Measurements from ENCODE around the gene ARID5A. TPM values are rescaled to one million over a fixed set of nuclear protein-coding genes. Genes with fewer than 3 reads are reported as not detected.

ARID5A gene
- total and polyA plus RNA-seq, 2 of the 13 experiments (the other 11 are each of a cell fraction or from before 2014, with no cell fraction given): 6.0 to 9.5 TPM

DNA sequence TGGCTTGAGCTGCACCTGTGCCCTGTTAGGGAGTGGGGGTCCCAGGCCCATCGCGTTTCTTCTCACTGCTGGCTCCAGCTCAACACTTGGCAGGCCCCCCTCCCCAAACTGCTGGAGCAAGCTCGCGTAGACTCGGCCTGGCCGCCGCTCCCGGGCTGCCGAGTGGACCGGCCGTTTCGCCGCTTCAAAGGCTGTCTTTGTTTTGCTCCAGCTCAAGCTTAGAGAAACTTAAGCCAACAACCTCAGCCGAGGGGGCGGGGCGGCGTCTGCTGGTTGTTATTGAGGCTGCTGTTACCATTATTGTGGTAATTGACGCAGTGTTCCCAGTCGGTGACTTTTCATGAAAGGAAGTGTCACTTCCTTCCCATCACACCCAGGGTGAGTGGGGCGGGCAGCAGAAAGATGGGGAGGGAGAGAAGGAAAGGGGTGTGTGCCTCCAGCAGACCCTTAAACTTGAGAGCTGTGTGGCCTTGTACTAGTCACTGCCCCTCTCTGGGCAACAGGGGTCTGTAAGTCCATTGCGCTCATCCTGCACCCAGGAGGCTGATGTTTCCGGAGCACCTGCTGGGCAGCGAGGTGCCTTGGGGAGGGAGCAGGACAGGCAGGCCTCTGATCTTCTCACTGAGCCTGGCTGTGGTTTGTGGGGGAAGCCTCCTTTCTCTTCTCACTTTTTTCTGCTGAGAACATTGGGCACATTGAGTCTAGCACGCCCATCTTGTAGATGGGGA is 2.1 kb downstream of the ARID5A start (continued):
- TF ChIP-seq ZNF550 (CRISPR knock-in tag; IDR thresholded peaks at IDR 0.05; ENCODE audit: borderline replicate concordance) (no peak), ZNF430 (CRISPR knock-in tag; IDR thresholded peaks at IDR 0.05) (no peak), IRF9 (CRISPR knock-in tag; IDR thresholded peaks at IDR 0.05; ENCODE audit: borderline replicate concordance) (no peak), ZNF788 (CRISPR knock-in tag; IDR thresholded peaks at IDR 0.05; ENCODE audit: borderline replicate concordance) (0 out of 2 replicates have a peak, but pooled peaks have one; percentile 23), EP300 (IDR thresholded peaks at IDR 0.05; ENCODE audit: low read depth in 2 of 2, low read length in 2 of 2) (no peak), EP300 (CRISPR knock-in tag; IDR thresholded peaks at IDR 0.05; ENCODE audit: borderline replicate concordance) (no peak), ZNF446 (CRISPR knock-in tag; IDR thresholded peaks at IDR 0.05) (no peak), SP140L (CRISPR knock-in tag; IDR thresholded peaks at IDR 0.05; ENCODE audit: borderline replicate concordance) (no peak), ZNF17 (CRISPR knock-in tag; IDR thresholded peaks at IDR 0.05) (no peak), ZNF737 (CRISPR knock-in tag; IDR thresholded peaks at IDR 0.05; ENCODE audit: borderline replicate concordance) (no peak), STAG1 (CRISPR knock-in tag; IDR thresholded peaks at IDR 0.05) (no peak), FOXA3 (CRISPR knock-in tag; IDR thresholded peaks at IDR 0.05) (0 out of 2 replicates have a peak, but pooled peaks have one; percentile 8), ZNF619 (CRISPR knock-in tag; IDR thresholded peaks at IDR 0.05) (no peak), MTF1 (CRISPR knock-in tag; IDR thresholded peaks at IDR 0.05) (no peak), ZNF205 (CRISPR knock-in tag; IDR thresholded peaks at IDR 0.05) (0 out of 2 replicates have a peak, but pooled peaks have one; percentile 11), TRAFD1 (CRISPR knock-in tag; IDR thresholded peaks at IDR 0.05; ENCODE audit: borderline replicate concordance) (no peak), FOXK1 (CRISPR knock-in tag; IDR thresholded peaks at IDR 0.05; ENCODE audit: borderline replicate concordance, low read depth) (peak; percentile 18; the same call in 1 of the 2 replicates), SALL2 (CRISPR knock-in tag; IDR thresholded peaks at IDR 0.05) (no peak), HNRNPL (IDR thresholded peaks at IDR 0.05; ENCODE audit: low read depth, low read length) (no peak), REPIN1 (CRISPR knock-in tag; IDR thresholded peaks at IDR 0.05; ENCODE audit: borderline replicate concordance, low read depth) (peak; percentile 65; the same call in 1 of the 2 replicates), HOXA9 (CRISPR knock-in tag; IDR thresholded peaks at IDR 0.05; ENCODE audit: borderline replicate concordance) (no peak), RFXANK (CRISPR knock-in tag; IDR thresholded peaks at IDR 0.05) (no peak), TSC22D2 (CRISPR knock-in tag; IDR thresholded peaks at IDR 0.05; ENCODE audit: borderline replicate concordance) (no peak), MYC (CRISPR knock-in tag; IDR thresholded peaks at IDR 0.05; ENCODE audit: borderline replicate concordance) (peak; percentile 18; the same call in 1 of the 2 replicates), KLF13 (CRISPR knock-in tag; IDR thresholded peaks at IDR 0.05) (no peak), YY1 (IDR thresholded peaks at IDR 0.05; ENCODE audit: insufficient read depth, insufficient replicate concordance, low read depth, low read length) (peak; percentile 25)
- TF ChIP-seq, protein P1, sequence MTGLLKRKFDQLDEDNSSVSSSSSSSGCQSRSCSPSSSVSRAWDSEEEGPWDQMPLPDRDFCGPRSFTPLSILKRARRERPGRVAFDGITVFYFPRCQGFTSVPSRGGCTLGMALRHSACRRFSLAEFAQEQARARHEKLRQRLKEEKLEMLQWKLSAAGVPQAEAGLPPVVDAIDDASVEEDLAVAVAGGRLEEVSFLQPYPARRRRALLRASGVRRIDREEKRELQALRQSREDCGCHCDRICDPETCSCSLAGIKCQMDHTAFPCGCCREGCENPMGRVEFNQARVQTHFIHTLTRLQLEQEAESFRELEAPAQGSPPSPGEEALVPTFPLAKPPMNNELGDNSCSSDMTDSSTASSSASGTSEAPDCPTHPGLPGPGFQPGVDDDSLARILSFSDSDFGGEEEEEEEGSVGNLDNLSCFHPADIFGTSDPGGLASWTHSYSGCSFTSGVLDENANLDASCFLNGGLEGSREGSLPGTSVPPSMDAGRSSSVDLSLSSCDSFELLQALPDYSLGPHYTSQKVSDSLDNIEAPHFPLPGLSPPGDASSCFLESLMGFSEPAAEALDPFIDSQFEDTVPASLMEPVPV (CRISPR knock-in tag; IDR thresholded peaks at IDR 0.05): no peak
